ENCODE measurements around the gene ABCB4. TPM values are rescaled to one million over a fixed set of nuclear protein-coding genes. Genes with fewer than 3 reads are reported as not detected.

ABCB4 gene
- total RNA-seq, 4 donors from 2014 or later, result 0.17 to 4.3 (median 3.7) TPM; not detected in 1

- TF ChIP-seq, protein P1, sequence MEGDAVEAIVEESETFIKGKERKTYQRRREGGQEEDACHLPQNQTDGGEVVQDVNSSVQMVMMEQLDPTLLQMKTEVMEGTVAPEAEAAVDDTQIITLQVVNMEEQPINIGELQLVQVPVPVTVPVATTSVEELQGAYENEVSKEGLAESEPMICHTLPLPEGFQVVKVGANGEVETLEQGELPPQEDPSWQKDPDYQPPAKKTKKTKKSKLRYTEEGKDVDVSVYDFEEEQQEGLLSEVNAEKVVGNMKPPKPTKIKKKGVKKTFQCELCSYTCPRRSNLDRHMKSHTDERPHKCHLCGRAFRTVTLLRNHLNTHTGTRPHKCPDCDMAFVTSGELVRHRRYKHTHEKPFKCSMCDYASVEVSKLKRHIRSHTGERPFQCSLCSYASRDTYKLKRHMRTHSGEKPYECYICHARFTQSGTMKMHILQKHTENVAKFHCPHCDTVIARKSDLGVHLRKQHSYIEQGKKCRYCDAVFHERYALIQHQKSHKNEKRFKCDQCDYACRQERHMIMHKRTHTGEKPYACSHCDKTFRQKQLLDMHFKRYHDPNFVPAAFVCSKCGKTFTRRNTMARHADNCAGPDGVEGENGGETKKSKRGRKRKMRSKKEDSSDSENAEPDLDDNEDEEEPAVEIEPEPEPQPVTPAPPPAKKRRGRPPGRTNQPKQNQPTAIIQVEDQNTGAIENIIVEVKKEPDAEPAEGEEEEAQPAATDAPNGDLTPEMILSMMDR (IDR thresholded peaks at IDR 0.05), result no peak
- no peak for TF ChIP-seq POLR2A (IDR thresholded peaks at IDR 0.05)
- Histone ChIP-seq H3K9me3 (no peaks in the 10 kb centered on the region), H3K4me3 (replicated peaks in 1 of 3) (no peak overlapping the region), H3K4me1 (no peaks in the 10 kb centered on the region), H3K36me3 (no peaks in the 10 kb centered on the region), H3K27me3 (no peaks in the 10 kb centered on the region), H3K27ac (no peak overlapping the region)
- intact Hi-C loops (cut with DNase I), result no loop called here
- WGBS, 2 donors, result 91% methylated on average over 2 of the region's 2 CpGs
- DNase-seq, result no peak
Observed at GRCh38 chr7:87459941-87460340, 15.5 kb downstream of the ABCB4 start.

DNA sequence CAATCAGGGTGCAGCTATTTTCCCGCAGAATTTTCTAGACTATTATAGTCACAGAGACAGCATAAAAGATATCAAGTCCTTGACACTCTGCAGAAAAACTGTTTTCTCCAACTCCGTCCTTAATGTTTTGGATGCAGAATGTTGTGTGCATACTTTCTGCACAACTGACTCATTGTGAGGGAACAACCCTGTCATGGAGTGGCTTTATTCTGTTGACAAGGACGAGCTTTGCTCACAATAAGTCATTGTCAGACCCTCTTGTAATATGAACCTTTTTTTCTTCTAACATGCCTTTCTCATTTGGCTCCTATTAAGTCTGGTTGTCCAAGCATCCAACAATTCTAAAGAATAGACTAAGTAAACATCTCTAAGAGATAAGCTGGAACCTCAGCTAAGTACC lies 17.3 kb downstream of the ABCB4 start:
- H3K4me3 ChIP-seq (replicated peaks in 1 of 3), result no peak overlapping the region
- intact Hi-C loops (cut with DNase I), result no loop called here
- DNase-seq, result no peak
- WGBS, 2 donors, result 54 to 66% methylated on average over 3 of the region's 3 CpGs
- H3K9me3 ChIP-seq, result no peaks in the 10 kb centered on the region
- H3K4me1 ChIP-seq, result no peaks in the 10 kb centered on the region
- no peak overlapping the region for H3K27ac ChIP-seq
- no peaks in the 10 kb centered on the region for H3K27me3 ChIP-seq
- TF ChIP-seq, protein P1 (IDR thresholded peaks at IDR 0.05), result no peak
- TF ChIP-seq POLR2A (IDR thresholded peaks at IDR 0.05), result no peak
- no peaks in the 10 kb centered on the region for H3K36me3 ChIP-seq

DNA sequence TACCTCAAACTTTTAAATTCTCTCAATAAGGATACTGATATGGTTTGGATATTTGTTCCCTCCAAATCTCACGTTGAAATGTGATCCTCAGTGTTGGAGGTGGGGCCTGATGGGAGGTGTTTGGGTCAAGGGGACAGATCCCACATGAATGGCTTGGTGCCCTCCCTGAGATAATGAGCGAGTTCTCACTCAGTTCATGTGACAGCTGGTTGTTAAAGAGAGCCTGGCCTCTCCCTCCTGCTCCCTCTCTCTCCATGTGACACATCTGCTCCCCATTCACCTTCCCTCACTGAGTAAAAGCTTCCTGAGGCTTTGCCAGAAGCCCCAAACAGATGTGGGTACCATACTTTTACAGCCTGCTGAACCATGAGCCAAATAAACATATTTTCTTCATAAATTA lies 19.2 kb downstream of the ABCB4 start:
- Histone ChIP-seq H3K36me3 (no peaks in the 10 kb centered on the region), H3K27me3 (no peaks in the 10 kb centered on the region), H3K4me1 (no peaks in the 10 kb centered on the region), H3K9me3 (no peaks in the 10 kb centered on the region), H3K4me3 (replicated peaks in 1 of 3) (no peak overlapping the region), H3K27ac (no peak overlapping the region)
- TF ChIP-seq, protein P1 (IDR thresholded peaks at IDR 0.05), result no peak
- TF ChIP-seq POLR2A (IDR thresholded peaks at IDR 0.05), result no peak
- DNase-seq, result no peak
- intact Hi-C loops (cut with DNase I), result no loop called here
- WGBS, 2 donors, result 33 to 36% methylated on average over 2 of the region's 2 CpGs

DNA sequence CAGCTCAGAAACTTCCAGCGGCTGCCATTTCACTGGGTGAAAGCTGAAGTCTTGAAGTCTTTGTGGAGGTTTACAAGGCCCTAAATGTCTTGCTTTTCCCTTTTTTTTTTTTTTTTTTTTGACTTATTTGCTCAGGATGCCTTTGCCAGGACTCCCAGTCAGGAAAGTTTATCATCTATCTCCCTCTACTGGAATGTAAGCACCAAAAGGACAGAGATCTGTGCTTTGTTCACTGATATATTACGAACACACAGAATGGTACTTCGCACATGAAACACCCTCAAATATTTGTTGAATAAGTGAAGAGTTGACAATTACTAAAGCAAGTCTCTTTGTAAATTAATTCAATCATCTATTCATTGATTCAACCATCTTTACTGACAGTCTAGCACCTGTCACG lies 23.2 kb downstream of the ABCB4 start:
- 88 to 90% methylated on average over 4 of the region's 4 CpGs for WGBS, 2 donors
- intact Hi-C loops (cut with DNase I), result no loop called here
- H3K4me3 ChIP-seq (replicated peaks in 1 of 3), result no peak overlapping the region

GRCh38 chr7:87451187-87451586 lies 24.3 kb downstream of the ABCB4 start:
- Histone ChIP-seq H3K27ac (no peak overlapping the region), H3K36me3 (no peaks in the 10 kb centered on the region), H3K4me3 (replicated peaks in 1 of 3) (no peak overlapping the region), H3K9me3 (no peaks in the 10 kb centered on the region), H3K27me3 (no peaks in the 10 kb centered on the region), H3K4me1 (no peaks in the 10 kb centered on the region)
- TF ChIP-seq, protein P1 (IDR thresholded peaks at IDR 0.05), result no peak
- TF ChIP-seq POLR2A (IDR thresholded peaks at IDR 0.05), result no peak
- DNase-seq, result no peak
- WGBS, 2 donors, result 89 to 91% methylated on average over 4 of the region's 4 CpGs
- intact Hi-C loops (cut with DNase I), result no loop called here

More for the DNA sequence above, 23.2 kb downstream of the ABCB4 start:
- no peak for DNase-seq
- H3K4me1 ChIP-seq, result no peaks in the 10 kb centered on the region
- TF ChIP-seq, protein P1 (IDR thresholded peaks at IDR 0.05), result no peak
- TF ChIP-seq POLR2A (IDR thresholded peaks at IDR 0.05), result no peak
- no peaks in the 10 kb centered on the region for H3K9me3 ChIP-seq
- H3K27ac ChIP-seq, result no peak overlapping the region
- H3K36me3 ChIP-seq, result no peaks in the 10 kb centered on the region
- no peaks in the 10 kb centered on the region for H3K27me3 ChIP-seq

All from thyroid gland (tissue), 4 donors.